LNCAP (cell line): Measurements from ENCODE around the gene RASGRP2.

Source experiments
- TF ChIP-seq, protein P1 (sequence below): fragments of 450-650 bp; IDR thresholded peaks from 2 replicates; pipeline ENCODE4 v1.5.1; 2017; ENCODE audit warnings: mild to moderate bottlenecking

RASGRP2 gene

DNA sequence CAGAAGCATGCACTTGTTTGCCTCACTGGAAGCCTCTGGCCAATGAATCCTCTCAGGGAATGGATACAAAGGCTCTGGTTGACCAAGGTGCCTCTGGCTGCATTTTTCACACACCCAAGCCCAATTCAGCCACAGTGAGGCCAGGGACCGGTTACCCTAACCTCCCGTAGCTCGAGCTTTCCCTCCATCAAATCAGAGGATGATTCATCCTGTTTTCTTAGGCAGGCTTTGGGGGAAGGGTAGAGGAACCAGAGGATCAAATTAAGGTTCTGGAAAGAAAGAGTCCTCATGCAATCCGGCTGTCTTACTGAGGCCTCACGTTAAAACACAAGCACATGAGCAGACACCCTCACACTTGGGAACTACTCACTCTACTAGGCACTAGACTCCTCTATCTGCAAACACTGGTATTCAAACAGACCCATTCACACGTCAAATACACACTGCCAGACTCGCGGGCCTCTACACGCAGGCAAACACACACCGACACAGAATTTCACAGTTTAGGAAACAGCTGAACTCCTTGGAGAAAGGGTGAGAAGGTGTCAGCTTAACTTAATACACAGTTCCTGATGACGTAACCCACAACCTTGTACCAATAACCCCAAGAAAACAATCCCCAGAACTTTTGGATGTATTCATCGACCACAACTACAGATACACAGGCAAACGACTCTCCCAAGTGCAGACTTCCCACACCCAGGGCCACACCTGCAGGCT lies 33.4 kb downstream of the RASGRP2 start:
- TF ChIP-seq, protein P1, sequence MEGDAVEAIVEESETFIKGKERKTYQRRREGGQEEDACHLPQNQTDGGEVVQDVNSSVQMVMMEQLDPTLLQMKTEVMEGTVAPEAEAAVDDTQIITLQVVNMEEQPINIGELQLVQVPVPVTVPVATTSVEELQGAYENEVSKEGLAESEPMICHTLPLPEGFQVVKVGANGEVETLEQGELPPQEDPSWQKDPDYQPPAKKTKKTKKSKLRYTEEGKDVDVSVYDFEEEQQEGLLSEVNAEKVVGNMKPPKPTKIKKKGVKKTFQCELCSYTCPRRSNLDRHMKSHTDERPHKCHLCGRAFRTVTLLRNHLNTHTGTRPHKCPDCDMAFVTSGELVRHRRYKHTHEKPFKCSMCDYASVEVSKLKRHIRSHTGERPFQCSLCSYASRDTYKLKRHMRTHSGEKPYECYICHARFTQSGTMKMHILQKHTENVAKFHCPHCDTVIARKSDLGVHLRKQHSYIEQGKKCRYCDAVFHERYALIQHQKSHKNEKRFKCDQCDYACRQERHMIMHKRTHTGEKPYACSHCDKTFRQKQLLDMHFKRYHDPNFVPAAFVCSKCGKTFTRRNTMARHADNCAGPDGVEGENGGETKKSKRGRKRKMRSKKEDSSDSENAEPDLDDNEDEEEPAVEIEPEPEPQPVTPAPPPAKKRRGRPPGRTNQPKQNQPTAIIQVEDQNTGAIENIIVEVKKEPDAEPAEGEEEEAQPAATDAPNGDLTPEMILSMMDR, result no peak

DNA sequence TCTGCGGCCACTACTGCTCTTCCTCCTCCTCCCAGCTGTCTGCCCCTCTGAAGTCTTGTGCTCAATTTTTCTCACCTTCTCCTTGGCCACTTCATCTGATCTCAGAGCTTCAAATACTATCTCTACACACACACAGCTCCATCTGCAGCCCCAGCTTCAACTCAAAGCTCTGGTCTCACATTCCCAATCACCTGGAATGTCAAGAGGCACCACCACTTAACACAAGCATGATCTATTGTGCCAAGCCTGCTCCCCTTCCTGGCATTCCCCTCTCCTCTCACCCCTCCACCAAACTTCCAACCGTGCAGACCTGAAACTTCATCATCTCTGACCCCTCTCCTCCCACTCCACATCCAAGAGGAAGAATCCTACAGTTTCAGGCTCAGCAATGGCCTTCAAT lies 38.4 kb downstream of the RASGRP2 start:
- TF ChIP-seq, protein P1, result no peak

DNA sequence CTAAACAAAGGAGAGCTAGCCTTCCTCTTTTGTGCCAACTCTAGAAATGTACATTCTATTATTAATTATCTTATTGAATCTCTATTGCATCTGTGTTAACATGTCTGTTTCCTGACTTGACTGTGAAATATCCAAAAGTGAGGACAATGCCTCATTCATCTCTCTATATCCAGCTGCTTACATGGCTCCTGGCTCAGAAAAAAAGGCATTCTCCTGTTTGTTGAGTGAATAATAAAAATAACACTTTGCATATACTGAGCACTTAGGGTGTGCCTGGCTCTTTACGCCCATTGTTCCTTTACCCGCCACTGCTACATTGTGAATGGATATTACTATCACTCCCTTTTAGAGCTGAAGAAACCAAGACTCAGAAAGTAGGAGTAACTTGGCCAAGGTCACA lies 40.9 kb downstream of the RASGRP2 start:
- TF ChIP-seq, protein P1, result no peak

DNA sequence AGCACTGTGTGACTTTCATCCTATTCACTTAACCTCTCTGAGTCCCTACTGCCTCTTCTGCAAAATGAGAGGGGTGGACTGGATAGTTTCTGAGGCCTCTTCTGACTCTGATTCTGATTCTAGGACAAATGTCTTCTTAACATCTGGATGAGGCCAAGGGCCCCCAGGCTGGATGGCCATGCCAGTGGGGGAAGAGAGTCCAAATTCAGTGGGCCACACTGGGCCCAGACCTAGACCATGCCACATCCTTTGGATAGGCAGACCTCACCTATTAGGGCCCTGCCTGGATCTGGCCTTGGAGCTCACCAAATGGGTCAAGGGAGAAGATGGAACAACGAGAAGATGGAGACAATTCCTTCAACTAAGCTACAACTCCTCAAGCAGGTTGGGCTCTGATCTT lies 45.5 kb downstream of the RASGRP2 start:
- TF ChIP-seq, protein P1, result no peak

DNA sequence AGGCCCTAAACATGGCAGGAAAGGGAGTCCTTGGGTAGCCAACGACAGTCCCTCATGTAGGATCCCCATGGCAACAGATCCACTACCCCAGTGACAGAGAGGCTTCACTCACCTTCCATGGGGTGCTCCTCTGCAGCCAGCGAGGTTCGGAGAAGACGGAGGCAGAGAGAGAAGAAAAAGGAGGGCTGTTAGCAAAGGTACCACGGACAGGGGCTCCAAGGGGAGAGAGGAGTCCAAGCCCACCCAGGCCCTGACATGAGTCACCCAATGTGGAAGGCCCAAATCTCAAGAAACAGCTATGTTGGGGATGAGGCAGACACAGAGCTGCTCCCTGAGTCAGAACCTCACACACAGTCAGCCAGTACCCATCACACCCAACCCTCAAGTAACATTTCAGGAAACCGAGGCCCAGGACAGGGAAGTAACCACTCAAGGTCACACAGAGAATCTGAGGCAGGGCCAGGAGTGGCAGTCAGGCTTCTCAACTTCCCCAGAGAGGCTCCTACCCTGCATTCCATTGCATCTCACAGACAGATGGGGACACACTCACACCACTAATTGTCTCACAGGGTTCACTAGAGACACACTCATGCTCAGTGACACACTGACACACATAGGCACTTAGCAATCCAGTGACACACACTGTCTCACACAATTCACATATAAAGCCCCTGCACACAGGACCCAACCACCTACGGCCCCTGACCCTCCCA lies 46.1 kb downstream of the RASGRP2 start:
- TF ChIP-seq, protein P1, result no peak

DNA sequence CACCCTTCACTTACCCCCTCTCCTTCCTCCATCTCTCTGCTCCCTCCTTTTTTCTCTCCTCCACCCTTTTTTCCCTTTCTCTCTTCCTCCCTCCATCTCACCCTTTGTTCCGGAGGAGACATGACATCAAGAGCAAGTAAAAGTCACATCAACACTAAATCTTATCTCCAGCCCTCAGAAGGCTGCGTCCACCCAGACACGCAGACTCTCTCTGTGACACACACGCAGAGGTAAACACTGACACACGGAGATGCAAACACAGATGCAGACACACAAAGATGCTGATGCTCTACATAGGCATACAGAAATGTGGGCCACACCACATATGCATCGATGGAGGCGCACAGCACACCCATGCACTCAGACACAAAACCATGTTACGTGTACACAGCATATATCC lies 47.9 kb downstream of the RASGRP2 start:
- TF ChIP-seq, protein P1, result no peak

DNA sequence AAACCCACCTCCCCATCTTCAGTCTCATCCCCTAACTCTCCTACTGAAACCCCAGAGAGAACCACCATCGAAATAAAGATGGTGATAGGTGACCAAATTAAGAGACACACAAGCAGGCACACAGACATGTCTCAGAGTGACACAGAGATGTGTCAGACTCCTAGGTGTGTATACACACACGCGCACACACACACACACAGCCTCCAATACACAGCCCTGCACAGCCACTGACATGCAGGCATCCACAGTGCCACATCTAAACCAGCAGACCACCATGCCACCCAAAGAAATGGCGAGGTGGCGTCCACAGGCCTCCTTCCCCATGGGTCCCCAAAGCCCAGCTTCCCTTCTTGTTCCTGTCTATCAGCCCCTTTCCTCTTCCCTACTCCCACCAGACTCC lies 48.4 kb downstream of the RASGRP2 start:
- TF ChIP-seq, protein P1, result no peak
